Fibroblast of the aortic adventitia (primary cell): Measurements from ENCODE around the gene ZNF423. TPM values are rescaled to one million over a fixed set of nuclear protein-coding genes. Genes with fewer than 3 reads are reported as not detected.

Experiments
- DNase-seq: peaks from one replicate; pipeline ENCODE4 v3.0.0-alpha.2; 2010; ENCODE audit warnings: low read depth
- H3K4me3 ChIP-seq: 2 replicates; pipeline ENCODE4 v1.5.1; 2011; ENCODE audit warnings: low read depth, mild to moderate bottlenecking, control low read depth, low read length, moderate library complexity
- total RNA-seq: library from RNA; depleted of rRNA; stranded (reverse); fragments of >200 nt; gene quantifications from 2 replicates; pipeline ENCODE4 v1.2.3, GENCODE V29; 2012; ENCODE audit warnings: low replicate concordance
- TF ChIP-seq, protein P1 (sequence below): IDR thresholded peaks from 2 replicates; pipeline ENCODE4 v1.5.1; 2011; ENCODE audit warnings: mild to moderate bottlenecking, low read length, control low read depth, inconsistent platforms; ENCODE audit not compliant: insufficient read depth

ZNF423 gene
- total RNA-seq, 1 donor = 13.5 TPM

DNA sequence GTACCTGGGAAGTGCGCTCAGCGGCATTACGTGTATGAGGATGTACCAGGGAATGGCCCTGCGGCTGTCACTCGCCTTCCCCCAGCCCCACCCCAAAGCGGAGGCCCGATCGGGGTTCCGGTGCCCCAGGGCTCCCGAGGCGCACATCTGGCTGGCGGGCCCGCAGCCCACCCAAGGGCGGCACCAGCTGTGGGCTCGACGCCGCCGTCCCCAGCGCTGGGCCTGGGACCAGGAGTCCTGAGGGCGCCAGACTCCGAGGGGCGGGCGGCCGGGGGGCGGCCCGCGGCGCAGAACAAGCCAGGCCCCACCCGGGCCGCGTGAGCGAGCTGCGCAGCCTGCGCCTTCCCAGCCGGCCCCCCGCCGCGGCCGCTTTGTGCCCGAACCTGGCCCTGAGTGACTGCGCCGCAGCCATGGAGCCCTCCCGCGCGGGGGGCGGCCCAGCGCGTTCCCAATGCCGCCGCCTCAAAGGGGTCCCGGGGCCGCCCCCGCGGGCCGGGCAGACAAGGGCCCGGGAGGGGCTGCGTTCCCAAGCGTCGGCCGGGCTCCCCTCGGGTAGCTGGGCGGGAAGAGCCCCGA is 17.4 kb downstream of the ZNF423 start:
- DNase-seq = no peak
- TF ChIP-seq, protein P1, sequence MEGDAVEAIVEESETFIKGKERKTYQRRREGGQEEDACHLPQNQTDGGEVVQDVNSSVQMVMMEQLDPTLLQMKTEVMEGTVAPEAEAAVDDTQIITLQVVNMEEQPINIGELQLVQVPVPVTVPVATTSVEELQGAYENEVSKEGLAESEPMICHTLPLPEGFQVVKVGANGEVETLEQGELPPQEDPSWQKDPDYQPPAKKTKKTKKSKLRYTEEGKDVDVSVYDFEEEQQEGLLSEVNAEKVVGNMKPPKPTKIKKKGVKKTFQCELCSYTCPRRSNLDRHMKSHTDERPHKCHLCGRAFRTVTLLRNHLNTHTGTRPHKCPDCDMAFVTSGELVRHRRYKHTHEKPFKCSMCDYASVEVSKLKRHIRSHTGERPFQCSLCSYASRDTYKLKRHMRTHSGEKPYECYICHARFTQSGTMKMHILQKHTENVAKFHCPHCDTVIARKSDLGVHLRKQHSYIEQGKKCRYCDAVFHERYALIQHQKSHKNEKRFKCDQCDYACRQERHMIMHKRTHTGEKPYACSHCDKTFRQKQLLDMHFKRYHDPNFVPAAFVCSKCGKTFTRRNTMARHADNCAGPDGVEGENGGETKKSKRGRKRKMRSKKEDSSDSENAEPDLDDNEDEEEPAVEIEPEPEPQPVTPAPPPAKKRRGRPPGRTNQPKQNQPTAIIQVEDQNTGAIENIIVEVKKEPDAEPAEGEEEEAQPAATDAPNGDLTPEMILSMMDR = no peak
- no peak overlapping the region for H3K4me3 ChIP-seq

DNA sequence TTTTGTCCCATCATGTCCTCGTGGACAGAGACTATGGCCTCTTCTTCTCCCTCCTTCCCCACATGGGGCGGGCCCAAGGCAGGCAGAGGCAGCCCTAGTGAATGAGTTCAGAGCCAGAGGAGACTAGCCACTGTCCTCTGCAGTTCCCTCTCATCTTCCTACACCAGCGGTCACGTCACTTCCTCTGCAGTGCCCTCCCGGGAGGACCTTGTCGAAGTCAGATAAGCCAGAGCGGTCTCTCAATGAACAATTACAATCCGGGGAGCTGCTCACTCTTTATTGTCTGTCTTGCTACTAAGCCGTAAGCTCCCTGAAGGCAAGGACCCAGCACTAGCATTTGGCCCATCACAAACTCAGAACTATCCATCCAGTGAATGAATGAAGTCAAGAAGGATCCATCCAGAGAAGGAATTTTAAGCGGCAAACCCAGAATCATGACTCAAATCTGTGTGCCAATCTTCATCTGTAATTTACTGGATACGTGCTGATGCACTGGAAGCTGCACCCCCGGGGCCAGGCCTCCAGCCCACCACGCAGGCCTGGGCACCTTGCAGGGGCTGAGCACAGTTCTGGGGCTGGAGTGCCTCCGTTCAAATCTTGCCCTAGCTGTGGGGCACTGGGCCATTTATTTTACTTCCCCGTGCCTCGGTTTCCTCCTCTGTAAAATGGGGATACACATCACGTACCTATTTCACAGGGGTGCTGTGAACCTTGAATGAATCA is 18.1 kb downstream of the ZNF423 start:
- no peak overlapping the region for H3K4me3 ChIP-seq
- DNase-seq = no peak
- TF ChIP-seq, protein P1 = no peak

DNA sequence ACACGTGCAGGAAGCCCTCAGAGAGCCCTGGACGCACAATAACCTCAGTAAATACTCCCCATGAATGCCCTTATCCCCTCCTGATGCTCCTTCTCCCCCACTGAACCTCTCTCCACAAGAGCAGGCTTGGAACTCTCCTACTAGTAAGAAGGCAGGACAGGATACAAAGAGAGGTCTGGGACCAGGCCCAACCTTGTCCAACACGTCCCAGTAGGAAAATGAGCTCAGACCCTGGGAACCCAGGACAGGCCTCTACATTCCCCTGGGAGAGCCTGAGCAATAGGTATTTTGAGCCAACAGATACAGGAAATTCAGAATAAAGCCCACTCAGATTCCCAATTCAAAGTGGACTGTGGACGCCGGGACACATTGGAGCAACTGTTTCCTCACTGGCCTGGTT is 19.2 kb downstream of the ZNF423 start:
- DNase-seq = no peak
- H3K4me3 ChIP-seq = no peak overlapping the region
- TF ChIP-seq, protein P1 = no peak

DNA sequence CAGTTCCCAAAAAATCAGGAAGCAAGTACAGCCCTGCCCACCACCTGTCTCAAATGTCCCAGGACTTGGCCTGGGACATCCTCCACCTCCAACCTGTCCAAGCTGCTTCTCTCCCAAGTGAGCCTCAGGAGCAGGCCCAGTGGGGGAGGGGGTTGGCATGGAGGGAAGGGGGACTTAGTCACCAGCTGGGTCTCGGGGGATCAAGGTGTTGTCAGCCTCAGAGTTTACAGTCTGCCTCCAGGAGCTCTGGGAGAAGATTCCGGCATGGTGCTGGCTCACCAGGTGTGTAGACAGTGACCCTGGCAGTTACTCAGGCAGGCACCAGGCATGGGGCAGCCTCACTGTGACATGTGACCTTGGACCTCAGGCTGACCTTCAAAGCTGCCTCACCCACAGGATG is 19.7 kb downstream of the ZNF423 start:
- no peak for DNase-seq

DNA sequence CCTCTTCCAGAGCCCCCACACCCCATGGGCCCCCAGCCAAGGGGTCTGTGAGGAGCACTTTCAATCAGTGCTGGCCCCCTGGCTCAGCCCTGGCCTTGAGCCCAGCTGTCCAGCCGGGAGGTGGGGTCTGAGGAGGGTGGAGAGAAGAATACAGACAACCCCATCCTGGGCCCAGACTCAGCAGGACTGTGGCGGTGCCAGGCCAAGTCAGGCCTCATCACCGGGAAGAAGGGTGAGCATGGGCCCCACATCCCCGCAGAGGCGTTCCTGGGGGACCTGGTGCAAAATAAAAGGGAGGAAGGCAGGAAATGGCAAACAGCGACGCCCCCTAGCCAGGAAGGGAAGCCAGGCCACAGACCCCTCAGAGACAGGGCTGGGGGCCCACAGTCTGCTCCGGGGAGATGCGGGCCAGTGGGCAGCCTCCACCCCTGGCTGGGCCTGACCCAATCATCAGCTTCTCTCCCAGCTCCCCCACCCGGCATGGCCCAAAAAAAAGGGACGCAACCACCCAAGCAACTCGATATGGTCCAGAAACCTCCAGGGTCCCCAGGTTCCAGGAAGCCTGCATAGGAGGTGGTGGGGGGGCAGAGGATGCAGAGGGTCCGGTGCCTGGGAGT is 20.6 kb downstream of the ZNF423 start:
- DNase-seq = no peak
- no peak overlapping the region for H3K4me3 ChIP-seq
- TF ChIP-seq, protein P1 = no peak

More for the DNA sequence above, 19.7 kb downstream of the ZNF423 start:
- TF ChIP-seq, protein P1 = no peak
- no peak overlapping the region for H3K4me3 ChIP-seq

DNA sequence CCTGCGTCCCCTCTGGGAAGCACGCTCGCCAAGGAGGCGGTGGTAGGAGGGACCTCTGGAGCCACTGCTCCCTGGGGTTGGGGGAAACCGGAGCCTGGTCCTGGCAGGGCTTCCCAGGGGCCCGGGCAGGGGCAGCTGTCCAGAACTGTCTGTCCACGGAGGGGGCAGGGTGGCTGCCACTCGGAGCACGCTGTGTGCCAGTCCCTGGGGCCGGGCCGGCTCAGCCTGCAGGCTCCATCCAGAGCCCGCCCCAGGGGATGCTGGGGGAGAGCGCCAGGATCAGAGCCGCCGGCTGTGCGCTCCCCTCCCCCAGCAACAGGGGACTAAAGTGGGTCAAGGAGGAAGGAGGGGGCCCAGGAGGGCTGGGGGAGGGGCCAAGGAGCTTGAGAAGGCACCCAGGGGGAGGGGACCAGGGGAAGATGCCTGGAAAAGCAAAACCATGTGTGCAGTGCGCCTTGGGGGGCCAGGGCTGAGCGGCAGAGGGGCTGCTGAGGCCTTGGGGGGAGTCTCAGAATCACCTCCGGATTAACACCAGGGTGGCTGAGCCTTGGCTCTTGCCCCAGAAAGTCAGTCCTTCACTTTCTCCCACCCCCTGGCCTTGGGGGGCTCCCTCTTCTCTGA is 21.3 kb downstream of the ZNF423 start:
- no peak overlapping the region for H3K4me3 ChIP-seq
- TF ChIP-seq, protein P1 = no peak
- DNase-seq = no peak
